HepG2 (cell line): ENCODE measurements around the gene ZG16B. TPM values are rescaled to one million over a fixed set of nuclear protein-coding genes. Genes with fewer than 3 reads are reported as not detected.

Experiments used
- DMAP1 ChIP-seq: IDR thresholded peaks from 2 replicates; pipeline ENCODE4 v1.6.1; 2016
- NR2F1 ChIP-seq, 2 experiments: fragments of 450-650 bp in 1 of 2; formaldehyde crosslinking in 1 of 2; IDR thresholded peaks; 2 replicates each; pipeline versions ENCODE4 v1.5.0 to v1.6.1; 2016 to 2020; ENCODE audit warnings: mild to moderate bottlenecking in 1 of 2, missing compliant biosample characterization in 1 of 2, missing genetic modification reagents in 1 of 2, moderate library complexity in 1 of 2
- REXO4 ChIP-seq: sonication (generic); formaldehyde crosslinking; IDR thresholded peaks from 2 replicates; pipeline ENCODE4 v1.8.0; 2022; ENCODE audit warnings: missing genetic modification reagents, mild to moderate bottlenecking, borderline replicate concordance
- RFX3 ChIP-seq: IDR thresholded peaks from 2 replicates; pipeline ENCODE4 v1.6.1; 2016; ENCODE audit warnings: missing biosample characterization, missing genetic modification reagents
- SP2 ChIP-seq: sonication (generic); formaldehyde crosslinking; IDR thresholded peaks from 2 replicates; pipeline ENCODE4 v1.5.1; 2020; ENCODE audit warnings: mild to moderate bottlenecking, missing genetic modification reagents
- SP4 ChIP-seq: sonication (generic); formaldehyde crosslinking; IDR thresholded peaks from 2 replicates; pipeline ENCODE4 v1.8.1; 2023; ENCODE audit warnings: mild to moderate bottlenecking, missing genetic modification reagents
- THAP11 ChIP-seq: IDR thresholded peaks from 2 replicates; pipeline ENCODE4 v1.6.1; 2016; ENCODE audit warnings: missing biosample characterization, missing genetic modification reagents
- ZNF350 ChIP-seq: sonication (generic); formaldehyde crosslinking; IDR thresholded peaks from 2 replicates; pipeline ENCODE4 v1.4.0; 2020; ENCODE audit warnings: mild to moderate bottlenecking, low read depth, missing genetic modification reagents, borderline replicate concordance
- ZNF614 ChIP-seq: IDR thresholded peaks from 2 replicates; pipeline ENCODE4 v1.6.1; 2018; ENCODE audit warnings: missing biosample characterization, missing genetic modification reagents, inconsistent platforms, borderline replicate concordance
- ZZZ3 ChIP-seq: sonication (generic); formaldehyde crosslinking; IDR thresholded peaks from 2 replicates; pipeline ENCODE4 v1.4.0; 2020; ENCODE audit warnings: missing genetic modification reagents, mild to moderate bottlenecking, borderline replicate concordance
- polyA plus RNA-seq, 8 experiments: library from polyadenylated mRNA; depleted of rRNA in 3 of 8; stranded (reverse) in 7 of 8; unstranded in 1 of 8; fragments of >200 nt; fragmentation: Illumina TruSeq in 4 of 8; extraction: Trizol in 4 of 8; gene quantifications; 2 replicates each; pipeline versions ENCODE4 v1.2.1 to v1.2.3, GENCODE V29; 2011 to 2016; ENCODE audit warnings: low read depth in 4 of 8, missing spikeins in 1 of 8, mixed read lengths in 1 of 8; ENCODE audit not compliant: insufficient read depth in 1 of 8
- total RNA-seq, 5 experiments: library from RNA; depleted of rRNA; stranded (reverse); fragments of >200 nt; fragmentation: Illumina TruSeq; extraction: Trizol; gene quantifications; 2 replicates each; pipeline ENCODE4 v1.2.3, GENCODE V29; 2016; ENCODE audit warnings: low read depth in 1 of 5
- TF ChIP-seq, protein P1 (sequence below): sonication (generic); formaldehyde crosslinking; IDR thresholded peaks from 2 replicates; pipeline ENCODE4 v1.4.0; 2020; ENCODE audit warnings: missing genetic modification reagents
- TF ChIP-seq, protein P2 (sequence below): sonication (generic); formaldehyde crosslinking; IDR thresholded peaks from 2 replicates; pipeline ENCODE4 v1.4.0; 2020; ENCODE audit warnings: missing genetic modification reagents, borderline replicate concordance

ZG16B gene
- total and polyA plus RNA-seq, 2 of the 13 experiments (the other 11 are each of a cell fraction or from before 2014, with no cell fraction given): 1.5 to 11.3 TPM

DNA sequence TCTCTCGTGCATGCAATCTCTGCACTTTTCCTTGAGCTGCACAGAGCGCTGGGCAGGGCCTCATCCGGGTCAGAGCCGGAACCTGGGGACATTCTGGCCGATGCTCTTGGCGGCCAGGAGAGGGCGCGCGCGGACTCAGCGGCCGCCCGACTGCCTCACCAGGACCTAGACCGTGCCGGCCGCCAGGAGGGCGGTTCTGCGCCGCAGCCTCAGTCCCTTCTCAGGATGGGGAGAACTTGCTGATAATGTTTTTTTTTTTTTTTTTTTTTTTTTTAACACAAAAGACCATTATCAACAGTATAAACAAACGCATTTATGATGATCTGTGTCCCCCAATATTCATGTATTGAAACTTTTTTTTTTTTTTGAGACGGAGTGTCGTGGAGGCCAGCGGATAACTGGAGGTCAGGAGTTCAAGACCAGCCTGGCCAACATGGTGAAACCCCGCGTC lies 44.8 kb downstream of the ZG16B start (continued):
- no peak for TF ChIP-seq DMAP1
- no peak for TF ChIP-seq NR2F1 (CRISPR knock-in tag; IDR thresholded peaks at IDR 0.05)
- TF ChIP-seq THAP11: peak; percentile 59; the same call in 1 of the 2 replicates
- TF ChIP-seq REXO4 (CRISPR knock-in tag): no peak
- TF ChIP-seq, protein P1, sequence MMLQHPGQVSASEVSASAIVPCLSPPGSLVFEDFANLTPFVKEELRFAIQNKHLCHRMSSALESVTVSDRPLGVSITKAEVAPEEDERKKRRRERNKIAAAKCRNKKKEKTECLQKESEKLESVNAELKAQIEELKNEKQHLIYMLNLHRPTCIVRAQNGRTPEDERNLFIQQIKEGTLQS (CRISPR knock-in tag): no peak
- TF ChIP-seq SP2 (CRISPR knock-in tag): no peak
- peak; percentile 30; the same call in 1 of the 2 replicates for TF ChIP-seq ZNF350 (CRISPR knock-in tag)
- TF ChIP-seq RFX3 (CRISPR knock-in tag): no peak
- 0 out of 2 replicates have a peak, but pooled peaks have one; percentile 42 for TF ChIP-seq ZZZ3 (CRISPR knock-in tag)
- 0 out of 2 replicates have a peak, but pooled peaks have one; percentile 27 for TF ChIP-seq ZNF614 (CRISPR knock-in tag)
- TF ChIP-seq, protein P2, sequence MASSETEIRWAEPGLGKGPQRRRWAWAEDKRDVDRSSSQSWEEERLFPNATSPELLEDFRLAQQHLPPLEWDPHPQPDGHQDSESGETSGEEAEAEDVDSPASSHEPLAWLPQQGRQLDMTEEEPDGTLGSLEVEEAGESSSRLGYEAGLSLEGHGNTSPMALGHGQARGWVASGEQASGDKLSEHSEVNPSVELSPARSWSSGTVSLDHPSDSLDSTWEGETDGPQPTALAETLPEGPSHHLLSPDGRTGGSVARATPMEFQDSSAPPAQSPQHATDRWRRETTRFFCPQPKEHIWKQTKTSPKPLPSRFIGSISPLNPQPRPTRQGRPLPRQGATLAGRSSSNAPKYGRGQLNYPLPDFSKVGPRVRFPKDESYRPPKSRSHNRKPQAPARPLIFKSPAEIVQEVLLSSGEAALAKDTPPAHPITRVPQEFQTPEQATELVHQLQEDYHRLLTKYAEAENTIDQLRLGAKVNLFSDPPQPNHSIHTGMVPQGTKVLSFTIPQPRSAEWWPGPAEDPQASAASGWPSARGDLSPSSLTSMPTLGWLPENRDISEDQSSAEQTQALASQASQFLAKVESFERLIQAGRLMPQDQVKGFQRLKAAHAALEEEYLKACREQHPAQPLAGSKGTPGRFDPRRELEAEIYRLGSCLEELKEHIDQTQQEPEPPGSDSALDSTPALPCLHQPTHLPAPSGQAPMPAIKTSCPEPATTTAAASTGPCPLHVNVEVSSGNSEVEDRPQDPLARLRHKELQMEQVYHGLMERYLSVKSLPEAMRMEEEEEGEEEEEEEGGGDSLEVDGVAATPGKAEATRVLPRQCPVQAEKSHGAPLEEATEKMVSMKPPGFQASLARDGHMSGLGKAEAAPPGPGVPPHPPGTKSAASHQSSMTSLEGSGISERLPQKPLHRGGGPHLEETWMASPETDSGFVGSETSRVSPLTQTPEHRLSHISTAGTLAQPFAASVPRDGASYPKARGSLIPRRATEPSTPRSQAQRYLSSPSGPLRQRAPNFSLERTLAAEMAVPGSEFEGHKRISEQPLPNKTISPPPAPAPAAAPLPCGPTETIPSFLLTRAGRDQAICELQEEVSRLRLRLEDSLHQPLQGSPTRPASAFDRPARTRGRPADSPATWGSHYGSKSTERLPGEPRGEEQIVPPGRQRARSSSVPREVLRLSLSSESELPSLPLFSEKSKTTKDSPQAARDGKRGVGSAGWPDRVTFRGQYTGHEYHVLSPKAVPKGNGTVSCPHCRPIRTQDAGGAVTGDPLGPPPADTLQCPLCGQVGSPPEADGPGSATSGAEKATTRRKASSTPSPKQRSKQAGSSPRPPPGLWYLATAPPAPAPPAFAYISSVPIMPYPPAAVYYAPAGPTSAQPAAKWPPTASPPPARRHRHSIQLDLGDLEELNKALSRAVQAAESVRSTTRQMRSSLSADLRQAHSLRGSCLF: no peak
- TF ChIP-seq SP4: no peak
